GM18498 (cell line): Measurements from ENCODE around the gene ASPSCR1.

Source experiments
- ATAC-seq: cut with Tn5 transposase; IDR thresholded peaks from one replicate; pipeline ENCODE4 v1.9.1; 2021; ENCODE audit warnings: mild to moderate bottlenecking, moderate library complexity; ENCODE audit not compliant: unreplicated experiment

ASPSCR1 gene

GRCh38 chr17:82011617-82012187, 34.3 kb downstream of the ASPSCR1 start:
- ATAC-seq = no peak

GRCh38 chr17:82012261-82012639, 34.8 kb downstream of the ASPSCR1 start:
- no peak for ATAC-seq

DNA sequence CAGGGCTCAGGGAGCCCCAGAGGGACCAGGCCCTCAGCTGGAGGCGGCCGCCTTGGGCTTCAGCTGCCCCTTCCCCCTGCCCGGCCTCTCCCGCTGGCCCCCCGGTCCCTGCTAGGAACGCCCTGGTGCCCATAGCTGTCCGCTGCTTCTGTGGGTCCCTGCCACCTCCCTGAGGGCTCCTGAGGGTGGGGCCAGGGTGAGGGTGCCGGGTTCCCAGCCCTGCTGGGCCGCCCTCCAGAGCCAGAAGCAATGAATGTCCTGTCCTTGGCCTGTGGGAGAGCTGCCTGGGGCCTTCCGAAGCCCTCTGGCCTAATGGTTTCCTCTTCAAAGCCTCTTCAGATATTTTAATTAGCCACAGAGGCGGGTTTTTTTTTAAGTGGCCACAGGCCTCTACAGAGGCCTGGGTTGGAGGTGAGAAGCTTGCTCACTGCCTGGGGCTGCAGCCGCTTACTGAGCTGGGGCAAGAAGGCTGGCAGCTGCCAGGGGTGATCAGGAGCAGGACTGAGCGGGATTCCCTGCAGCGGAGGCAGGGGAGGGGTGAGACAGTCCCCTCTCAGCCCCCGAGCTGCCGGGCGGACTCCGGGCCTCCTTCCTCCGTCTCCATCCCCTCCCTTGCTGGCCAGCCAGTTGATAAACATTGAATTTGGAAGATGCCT, 35.3 kb downstream of the ASPSCR1 start:
- no peak for ATAC-seq

GRCh38 chr17:82013341-82013740, 35.9 kb downstream of the ASPSCR1 start:
- no peak for ATAC-seq

DNA sequence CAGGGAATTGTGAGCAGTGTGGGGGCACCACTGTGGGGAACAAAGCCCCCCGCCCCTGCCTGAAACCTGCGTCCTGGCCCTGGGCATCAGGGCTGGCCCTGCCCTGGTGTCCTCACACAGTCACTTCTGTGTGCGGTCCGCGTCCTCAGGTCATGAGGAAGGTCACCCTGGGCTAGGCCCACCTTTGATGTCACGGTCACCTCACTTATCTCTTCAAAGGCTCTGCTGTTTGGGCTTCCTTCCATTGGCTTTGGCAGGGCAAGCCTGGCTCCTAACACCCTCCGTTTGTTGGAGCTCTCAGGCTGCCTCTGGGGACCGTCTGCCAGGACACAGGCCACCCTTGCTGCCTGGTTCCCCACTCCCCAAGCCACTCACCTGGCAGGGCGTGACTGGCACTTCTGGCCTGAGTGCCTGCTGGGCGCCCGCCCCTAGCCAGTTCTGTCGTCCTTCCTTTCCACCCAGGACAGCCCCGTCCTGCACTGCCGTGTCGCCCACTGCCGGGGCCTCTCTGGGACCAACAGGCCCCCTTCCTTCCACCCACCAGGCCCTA, 36.4 kb downstream of the ASPSCR1 start:
- no peak for ATAC-seq

DNA sequence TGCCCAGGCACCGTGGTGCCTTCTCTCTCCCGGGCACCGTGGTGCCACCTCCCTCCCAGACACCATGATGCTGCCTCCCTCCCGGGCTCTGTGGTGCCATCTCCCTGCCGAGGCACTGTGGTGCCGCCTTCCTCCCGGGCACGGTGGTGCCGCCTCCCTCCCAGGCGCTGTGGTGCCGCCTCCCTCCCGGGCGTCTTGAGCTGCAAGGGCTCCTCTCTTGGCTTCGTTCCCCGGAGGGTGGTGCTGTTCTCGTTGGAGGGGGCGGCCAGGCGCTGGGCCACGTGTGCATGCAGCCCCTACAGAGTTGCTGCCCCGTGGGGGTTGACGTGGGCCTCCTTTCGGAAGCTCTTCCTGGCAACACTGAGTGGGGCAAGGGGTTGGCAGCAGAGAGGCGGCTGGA, 37.0 kb downstream of the ASPSCR1 start:
- no peak for ATAC-seq

GRCh38 chr17:82014971-82015310, 37.5 kb downstream of the ASPSCR1 start:
- ATAC-seq = no peak

DNA sequence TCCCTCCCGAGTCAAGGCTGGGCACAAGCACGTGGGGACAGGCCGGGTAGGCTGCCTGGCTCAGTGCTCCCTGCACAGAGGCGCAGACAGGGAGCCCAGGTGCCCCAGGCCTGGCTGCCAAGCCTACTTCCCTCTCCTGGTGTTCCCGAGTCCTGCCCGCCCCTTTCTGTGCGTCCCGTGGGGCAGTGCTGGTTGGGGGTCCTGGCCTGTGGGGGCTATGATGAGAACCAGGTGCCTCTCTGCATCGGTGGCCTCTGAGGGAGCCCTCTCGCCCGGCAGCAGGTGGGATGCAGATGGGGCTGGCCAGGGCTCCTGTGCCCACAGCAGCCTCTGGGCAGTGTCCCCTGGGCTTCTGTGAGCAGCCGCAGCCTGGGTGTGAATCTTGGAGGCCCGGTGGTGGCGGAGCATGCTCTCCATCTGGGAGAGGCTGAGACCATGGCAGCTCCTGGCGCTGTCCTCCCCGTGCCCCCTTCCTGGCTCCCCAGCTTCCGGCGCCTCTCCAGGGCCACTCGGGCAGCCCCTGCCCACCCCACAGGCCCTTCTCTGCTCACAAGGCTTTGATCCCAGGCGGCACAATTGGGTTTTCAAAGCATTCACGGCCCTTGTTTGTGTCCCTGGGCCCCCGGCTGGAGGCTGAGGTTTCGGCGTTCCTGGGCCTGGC, 38.0 kb downstream of the ASPSCR1 start:
- no peak for ATAC-seq

- ATAC-seq = no peak
Measured at GRCh38 chr17:82016061-82016874, 38.8 kb downstream of the ASPSCR1 start.

DNA sequence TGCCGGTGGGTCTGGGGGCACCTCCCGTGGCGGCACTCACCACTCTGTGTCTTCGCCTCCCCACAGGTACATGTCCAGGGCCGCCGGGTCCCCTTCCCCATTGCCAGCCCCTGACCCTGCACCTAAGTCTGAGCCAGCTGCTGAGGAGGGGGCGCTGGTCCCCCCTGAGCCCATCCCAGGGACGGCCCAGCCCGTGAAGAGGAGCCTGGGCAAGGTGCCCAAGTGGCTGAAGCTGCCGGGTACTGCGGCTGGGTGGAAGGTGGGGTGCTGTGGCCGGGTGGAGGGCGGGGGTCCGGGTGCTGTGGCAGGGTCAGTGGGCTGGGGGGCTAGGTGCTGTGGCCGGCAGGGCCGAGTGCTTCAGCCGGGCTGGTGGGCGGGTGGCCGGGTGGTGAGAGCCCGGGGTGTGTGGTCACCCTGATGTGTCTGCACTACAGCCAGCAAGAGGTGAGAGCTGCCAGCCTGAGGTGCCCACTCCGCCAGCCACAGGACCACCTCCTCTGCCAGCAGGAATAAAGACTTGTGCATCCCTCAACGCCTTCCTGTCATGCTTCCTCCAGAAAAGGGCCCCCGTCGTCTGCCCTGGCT, 39.5 kb downstream of the ASPSCR1 start:
- ATAC-seq = no peak

- ATAC-seq = no peak
Measured at GRCh38 chr17:82017612-82018151, 40.3 kb downstream of the ASPSCR1 start.

- no peak for ATAC-seq
Measured at GRCh38 chr17:82018152-82018988, 40.9 kb downstream of the ASPSCR1 start.

GRCh38 chr17:82018989-82019689, 41.7 kb downstream of the ASPSCR1 start:
- ATAC-seq = no peak

- no peak for ATAC-seq
Measured at GRCh38 chr17:82019690-82020571, 42.5 kb downstream of the ASPSCR1 start.

DNA sequence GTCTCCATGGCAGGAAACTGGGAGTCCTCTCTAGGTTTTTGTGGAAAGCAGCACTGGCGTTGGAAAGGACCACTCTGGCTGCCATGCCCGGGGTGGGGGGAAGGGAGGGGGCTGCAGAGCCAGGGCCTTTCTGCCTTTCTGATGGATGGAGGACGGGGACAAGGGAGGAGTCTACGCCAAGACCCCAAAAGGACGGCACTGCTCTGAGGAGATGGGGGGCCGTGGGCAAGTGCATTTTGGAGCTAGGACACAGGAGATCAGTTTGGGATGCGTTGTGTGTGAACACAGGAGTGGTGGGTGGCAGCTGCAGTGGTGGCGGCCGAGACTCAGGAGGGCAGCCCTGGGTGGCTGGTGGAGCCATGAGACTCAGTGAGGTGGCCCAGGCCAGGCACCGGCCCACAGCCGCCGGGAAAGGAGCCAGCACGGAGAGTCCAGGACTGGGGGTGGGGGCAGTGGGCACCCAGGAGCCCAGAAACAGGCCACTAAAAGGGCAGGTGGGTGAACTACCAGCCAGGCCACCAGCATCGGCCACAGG, 43.2 kb downstream of the ASPSCR1 start:
- no peak for ATAC-seq

- ATAC-seq = no peak
Measured at GRCh38 chr17:82021107-82021899, 43.9 kb downstream of the ASPSCR1 start.

GRCh38 chr17:82021900-82022309, 44.5 kb downstream of the ASPSCR1 start:
- ATAC-seq = no peak
